Activated naive CD8-positive, alpha-beta T cell treated with anti-CD3 and anti-CD28 coated beads, Interleukin-2, amount 50 U/mL, for 16 hours (primary cell): Measurements from ENCODE around the gene HIP1R.

Experiments
- DNase-seq: peaks from one replicate; pipeline ENCODE4 v3.0.0-alpha.2; 2020; ENCODE audit warnings: low read depth, low spot score

Gene HIP1R

GRCh38 chr12:122830517-122831214 lies 4.6 kb upstream of the HIP1R start:
- DNase-seq, result no peak

DNA sequence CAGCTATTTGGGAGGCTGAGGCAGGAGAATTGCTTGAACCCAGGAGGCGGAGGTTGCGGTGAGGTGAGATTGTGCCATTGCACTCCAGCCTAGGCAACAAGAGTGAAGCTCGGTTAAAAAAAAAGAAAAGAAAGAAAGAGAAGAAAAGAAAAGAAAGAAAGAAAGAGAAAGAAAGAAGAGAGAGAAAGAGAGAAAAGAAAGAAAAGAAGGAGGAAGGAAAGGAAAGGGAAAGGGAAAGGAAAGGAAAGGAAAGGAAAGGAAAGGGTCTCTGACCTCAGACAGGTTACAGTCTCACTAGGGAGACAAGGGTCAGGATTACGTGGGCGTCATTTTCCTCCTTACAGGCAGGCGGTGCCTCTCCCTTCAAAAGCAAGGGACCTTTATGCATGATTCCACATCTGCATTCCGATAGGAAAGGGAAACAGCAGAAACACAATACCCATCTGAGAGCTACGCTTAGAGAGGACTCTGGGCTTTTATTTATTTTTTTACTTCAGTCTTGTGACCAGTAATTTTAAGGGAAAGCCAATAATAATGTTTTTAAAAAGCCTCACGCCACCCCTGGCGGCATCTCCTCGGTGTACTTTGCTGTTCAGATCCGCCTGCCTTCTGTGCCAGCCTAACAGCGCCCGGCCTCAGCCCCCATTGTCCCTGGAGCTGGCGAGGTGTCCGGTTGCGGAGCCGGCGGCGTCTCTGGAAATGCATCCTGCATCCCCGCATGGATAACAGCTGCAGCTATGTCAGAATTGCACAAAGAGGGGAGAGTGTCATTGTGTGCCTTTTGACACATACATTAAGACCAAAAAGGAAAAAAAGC lies 945 bp upstream of the HIP1R start:
- no peak for DNase-seq

DNA sequence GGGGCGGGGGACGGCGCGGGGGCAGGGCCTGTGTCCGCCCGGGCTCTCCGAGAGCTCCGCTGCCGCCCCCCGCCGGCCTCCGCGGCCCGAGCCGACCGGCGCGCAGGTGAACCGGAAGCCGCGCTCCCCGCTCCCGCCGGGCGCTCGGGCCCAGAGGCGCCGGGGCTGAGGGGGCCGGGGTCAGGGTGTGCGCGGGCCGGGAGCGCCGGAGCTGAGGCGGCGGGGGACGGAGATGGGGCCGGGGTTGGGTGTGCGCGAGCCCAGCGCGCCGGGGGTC lies 431 bp downstream of the HIP1R start:
- DNase-seq, result no peak

DNA sequence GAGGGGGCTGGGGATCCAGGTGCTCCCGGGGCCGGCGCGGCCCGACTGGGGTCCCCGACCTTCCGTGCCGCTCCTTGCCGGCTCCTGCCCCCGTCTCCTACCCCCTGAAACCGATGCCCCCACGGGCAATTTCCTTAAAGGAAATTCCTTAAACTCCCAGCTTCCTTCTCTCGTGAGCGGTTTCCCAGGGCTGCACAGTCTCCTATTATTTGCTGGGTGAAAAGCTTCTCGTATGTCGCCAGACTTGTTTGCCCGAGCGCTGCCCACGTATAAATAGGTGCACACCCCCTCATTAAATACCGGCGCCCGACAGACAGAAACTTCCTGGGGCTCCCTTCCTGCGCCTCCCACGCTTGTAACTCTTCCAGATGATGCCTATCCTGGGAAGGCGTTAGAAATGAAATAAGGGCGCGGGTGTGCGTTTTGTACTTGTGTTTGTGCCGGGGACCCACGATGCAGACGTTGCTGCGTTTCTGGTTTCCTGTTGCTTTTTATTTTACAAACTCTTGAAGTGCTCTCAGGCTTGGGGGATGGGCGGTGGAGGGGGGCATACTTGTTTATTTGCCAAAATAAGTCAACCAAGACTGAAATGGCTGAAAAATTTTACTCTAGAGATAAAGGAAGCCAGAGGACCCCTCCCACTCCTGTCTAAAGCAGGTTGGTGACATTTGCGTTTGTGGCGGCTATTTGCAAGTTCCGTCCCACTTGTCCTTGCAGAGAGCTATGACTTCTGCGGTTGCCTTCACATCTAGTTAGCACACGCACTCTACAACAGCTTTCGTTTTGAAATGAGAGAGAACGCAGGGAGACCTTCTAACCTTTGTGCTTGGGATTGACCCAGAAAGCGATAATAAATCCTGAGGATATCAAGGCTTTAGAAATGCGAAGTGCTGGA lies 1.0 kb downstream of the HIP1R start:
- peak; percentile 19 for DNase-seq

DNA sequence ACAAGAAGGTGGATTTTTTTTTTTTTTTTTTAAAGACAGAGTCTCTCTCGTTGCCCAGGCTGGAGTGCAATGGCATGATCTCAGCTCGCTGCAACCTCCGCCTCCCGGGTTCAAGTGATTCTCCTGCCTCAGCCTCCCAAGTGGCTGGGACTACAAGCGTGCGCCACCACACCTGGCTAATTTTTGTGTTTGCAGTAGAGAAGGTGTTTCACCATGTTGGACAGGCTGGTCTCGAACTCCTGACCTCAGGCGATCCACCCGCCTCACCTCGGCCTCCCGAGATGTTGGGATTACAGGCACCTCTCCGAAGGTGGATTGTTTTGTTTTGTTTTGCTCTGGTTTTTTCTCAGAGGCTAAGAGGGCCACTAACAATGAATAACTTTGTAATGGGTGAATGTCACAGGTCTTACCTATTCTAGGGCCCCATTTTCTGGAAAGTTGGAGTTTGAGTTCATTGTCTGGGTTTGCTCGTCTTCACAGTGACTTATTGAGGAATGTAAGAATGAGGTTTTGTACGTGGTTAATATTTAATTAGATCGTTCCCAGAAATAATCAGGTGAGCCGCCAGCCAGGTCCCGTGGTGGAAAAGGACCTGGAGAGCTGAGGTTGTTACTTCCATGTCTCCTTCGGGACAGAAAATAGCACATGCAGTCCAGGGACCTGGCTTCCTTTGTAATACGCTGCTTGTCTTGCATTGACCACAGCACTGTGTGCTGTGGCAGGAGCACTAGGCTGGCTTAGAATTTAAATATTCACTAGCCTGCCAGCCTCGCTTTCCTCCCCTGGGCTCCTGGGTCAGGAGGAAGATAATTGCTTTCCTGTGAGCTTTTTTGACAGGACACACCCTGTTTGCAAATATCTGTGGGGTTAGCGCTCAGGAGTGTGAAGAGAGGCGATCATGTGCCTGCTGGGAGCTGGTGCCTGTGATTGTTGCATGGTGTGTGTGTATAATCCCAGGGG lies 2.3 kb downstream of the HIP1R start:
- DNase-seq, result no peak

DNA sequence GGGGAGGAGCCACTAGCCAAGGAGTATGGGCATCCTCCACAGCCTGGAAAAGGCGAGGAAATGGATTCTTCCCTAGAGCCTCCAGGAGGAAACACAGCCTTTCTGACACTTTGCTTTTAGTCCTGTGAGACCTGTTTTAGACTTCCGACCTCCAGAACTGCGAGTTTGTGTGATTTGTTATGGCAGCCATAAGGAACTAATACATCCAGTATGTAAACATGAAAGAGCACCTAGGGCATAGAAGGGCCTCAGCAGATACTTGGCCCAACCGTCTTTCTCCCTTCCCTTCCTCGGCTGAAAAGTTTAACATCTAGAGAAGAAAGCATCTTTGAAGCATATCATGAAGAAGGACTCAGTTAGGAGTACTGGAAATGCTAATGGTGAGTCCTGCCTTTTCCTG lies 3.6 kb downstream of the HIP1R start:
- DNase-seq, result no peak

DNA sequence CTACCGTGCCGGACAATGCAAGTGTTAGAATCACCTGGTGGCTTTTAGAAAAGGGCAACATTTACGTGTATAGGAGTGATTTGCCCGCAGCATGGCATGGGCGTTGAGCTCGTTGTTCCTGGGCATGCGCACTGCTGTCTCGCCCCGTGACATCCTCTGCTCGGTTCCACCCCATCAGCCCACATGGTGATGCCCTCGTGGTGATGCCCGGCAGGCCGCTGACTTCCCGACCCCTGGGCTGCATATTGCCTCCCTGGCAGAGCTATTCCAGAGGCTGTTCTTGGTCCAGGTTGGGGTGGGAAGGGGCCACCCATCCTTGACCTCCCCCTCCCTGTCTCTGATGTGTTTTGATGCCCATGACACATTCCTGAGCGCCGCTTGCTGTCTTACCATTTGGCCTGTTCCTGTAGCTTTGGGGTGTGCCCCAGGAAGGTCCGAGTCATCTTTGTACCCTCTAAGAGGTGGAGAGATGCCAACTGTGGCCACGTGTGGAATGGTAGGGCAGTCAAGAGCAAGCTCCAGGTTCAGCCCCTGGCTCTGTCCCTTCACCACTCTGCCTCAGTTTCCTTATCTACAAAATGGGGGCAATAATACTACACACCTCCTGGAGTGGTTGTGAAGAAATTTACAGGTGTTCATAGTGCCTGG lies 4.8 kb downstream of the HIP1R start:
- no peak for DNase-seq

GRCh38 chr12:122840580-122841513 lies 5.6 kb downstream of the HIP1R start:
- DNase-seq, result no peak

DNA sequence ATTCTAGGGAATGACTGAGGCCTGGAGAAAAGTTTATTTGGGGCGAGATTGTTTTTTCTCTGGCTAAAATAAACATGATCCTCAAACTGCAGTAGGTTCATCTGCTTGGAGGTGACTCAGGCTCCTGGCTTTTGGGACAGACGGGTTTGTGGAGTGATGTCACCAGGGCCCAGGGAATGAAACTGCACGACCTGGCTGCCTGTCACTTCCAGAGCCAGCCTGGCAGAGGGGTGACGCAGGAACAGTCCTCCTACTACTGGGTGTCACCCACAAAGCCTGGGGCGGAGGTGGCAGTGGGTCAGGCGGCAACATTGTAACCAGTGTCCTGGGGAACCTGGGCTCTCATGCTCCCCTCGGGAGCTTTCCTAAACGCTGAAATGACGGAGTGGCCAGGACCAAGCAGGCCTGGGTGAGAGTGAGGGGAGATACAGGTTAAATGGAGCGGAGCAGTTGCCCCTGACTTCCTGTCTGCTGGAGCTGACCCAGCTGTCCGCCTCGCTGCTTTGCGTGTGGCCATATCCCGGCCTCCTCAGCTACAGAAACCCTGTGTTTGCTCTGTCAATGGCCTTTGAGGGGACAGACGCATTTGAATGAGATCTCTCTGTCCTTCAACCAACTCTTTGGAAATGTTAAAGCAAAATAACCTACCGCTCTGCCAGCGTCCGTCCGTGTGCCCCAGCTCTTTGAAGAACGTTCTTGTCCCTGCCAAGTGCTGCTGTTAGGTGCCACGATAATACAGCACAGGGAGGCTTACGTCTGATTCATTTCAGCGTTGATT lies 6.5 kb downstream of the HIP1R start:
- no peak for DNase-seq

DNA sequence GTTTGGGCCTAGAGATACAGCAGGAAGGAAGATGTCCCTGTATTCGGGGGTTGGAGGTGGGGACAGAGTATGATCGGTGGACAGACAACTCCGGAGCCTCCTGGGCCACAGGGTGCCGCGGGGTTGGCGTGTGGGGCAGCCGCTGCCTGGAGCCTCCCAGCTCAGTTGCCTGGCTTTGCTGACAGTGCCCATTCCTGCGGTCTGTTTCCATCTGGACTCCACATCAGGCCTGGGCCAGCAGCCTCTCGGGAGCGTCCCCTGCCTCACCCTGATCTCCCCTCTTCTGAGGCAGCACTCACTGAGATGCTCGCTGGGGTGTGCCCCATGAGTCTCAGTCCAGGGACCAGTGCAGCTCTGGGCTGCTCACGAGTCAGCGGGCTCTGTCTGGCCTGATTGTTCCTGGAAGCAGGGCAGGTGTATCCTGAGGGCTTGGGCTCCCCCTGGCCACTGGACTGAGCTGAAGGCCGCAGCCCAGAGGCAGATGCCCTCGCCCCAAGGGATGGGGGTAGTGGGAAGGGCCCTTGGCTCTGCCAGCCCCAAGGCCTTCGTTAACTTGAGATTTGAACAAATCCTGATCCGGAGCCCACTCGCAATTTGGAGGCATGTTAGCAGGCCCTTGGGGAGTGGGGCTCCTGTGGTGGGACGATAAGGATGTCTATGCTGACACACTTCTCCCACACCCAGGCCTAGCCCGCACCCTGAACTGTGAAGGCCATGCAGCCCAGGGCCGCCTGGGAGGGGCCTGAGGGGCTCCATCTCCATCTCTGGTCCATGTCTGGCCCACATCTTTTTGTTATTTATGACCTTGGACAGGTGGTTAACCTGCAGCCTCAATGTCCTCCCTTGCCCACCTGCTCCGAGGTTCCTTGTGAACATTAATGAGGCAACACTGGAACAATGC lies 7.5 kb downstream of the HIP1R start:
- DNase-seq, result no peak

GRCh38 chr12:122843455-122843854 lies 8.2 kb downstream of the HIP1R start:
- no peak for DNase-seq

DNA sequence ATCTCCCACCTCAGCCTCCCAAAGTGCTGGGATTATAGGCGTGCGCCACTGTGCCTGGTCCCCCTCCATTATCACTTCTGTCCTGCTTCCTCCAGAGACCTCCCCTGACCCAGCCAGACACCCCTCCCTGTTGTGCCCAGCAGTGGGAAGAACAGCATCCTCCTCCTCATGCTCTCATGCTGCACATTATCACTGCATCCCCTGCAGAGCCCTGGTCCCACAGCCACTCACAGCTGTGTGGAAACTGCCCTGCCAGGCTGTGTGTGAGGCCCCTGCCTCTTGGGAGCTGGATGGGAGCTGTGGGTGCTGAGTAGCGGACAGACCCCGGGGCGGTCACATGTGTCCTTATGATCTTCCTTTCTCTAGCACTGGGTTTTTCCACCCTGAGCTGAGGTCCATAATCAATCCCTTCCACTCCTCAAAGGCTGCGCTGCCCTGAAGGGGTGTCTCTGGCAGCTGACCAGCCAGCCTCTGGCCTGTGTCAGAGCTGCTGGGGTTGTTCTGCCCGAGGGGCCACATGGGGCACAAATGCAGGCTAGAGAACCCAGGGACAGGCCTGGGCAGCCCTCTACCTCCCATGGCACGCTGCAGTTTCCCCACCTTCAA lies 9.2 kb downstream of the HIP1R start:
- no peak for DNase-seq

GRCh38 chr12:122845041-122845864 lies 10.0 kb downstream of the HIP1R start:
- no peak for DNase-seq

- no peak for DNase-seq
Measured at GRCh38 chr12:122845865-122846621, 10.8 kb downstream of the HIP1R start.

DNA sequence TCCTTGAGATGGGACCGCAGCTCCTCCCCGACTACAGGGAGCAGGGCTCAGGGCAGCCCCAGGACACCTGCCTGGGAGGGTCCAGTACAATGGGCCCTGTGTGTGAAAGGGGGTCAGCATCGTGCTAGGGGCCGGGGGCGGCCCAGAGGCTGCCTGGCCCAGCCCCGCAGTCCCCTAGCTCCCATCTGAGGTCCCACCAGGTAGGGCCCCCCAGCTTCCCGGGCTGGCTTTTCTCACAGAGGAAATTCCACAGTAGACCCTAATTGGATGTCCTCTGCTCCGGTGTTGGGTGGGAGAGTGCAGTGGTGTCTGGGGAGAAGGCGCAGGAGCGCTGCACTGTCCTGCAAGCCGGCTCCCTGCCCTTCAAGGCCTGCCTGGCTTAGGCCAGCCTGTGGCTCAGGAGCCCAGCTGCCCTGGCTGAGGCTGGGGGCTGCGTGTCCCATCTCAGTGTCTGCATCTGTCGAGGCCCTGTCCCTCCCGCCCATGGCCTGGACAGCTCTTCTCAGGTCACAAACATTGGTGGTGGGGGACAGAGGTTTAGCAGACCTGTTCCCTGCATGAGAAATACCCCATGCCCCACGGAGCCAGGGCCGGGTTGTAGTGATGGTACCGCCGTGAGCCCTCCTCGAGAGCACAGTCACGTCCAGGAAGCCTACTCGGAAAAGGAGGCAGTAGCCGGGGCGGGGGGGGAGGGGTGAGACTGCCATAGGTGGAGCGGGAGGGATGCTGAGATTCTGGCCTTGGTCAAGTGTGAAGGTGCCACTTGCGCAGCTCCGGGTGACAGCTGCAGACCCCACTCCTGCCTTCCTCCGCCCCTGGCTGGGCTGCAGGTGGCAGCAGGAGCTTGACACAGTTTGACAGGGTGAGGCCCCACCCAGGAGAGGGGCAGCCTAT lies 11.6 kb downstream of the HIP1R start:
- no peak for DNase-seq
